Fibroblast of lung (primary cell): ENCODE measurements around the gene EFCAB14. TPM values are rescaled to one million over a fixed set of nuclear protein-coding genes. Genes with fewer than 3 reads are reported as not detected.
"Not testable (repeated sequence)": the region's sequence is repeated elsewhere in the genome, so short reads cannot be mapped to it uniquely, and the experiment has no call there.

Experiments used
- DNase-seq, 2 donors: peaks; one replicate each; pipeline versions ENCODE4 v3.0.0 to v3.0.0-alpha.2; 2010; ENCODE audit warnings: low read depth in 2 of 2
- H2AFZ ChIP-seq: 2 replicates; pipeline ENCODE4 v1.5.1; 2012; ENCODE audit warnings: low read length, control low read depth, inconsistent platforms
- H3K27ac ChIP-seq: 2 replicates; pipeline ENCODE4 v1.5.1; 2011; ENCODE audit warnings: low read length, control low read depth; ENCODE audit not compliant: insufficient read depth
- H3K27me3 ChIP-seq: 2 replicates; pipeline ENCODE4 v1.5.1; 2011; ENCODE audit warnings: mild to moderate bottlenecking, low read length; ENCODE audit not compliant: control insufficient read depth, insufficient read depth
- H3K36me3 ChIP-seq: 2 replicates; pipeline ENCODE4 v1.5.1; 2011; ENCODE audit warnings: low read length; ENCODE audit not compliant: control insufficient read depth, insufficient read depth
- H3K4me1 ChIP-seq: 2 replicates; pipeline ENCODE4 v1.5.1; 2011; ENCODE audit warnings: low read length; ENCODE audit not compliant: control insufficient read depth, insufficient read depth; ENCODE audit errors: extremely low read depth
- H3K4me2 ChIP-seq: 2 replicates; pipeline ENCODE4 v1.5.1; 2011; ENCODE audit warnings: low read length, control low read depth; ENCODE audit not compliant: insufficient read depth; ENCODE audit errors: extremely low read depth
- H3K4me3 ChIP-seq, 4 experiments: fragments of 200-600 bp in 1 of 4; sonication (generic) in 1 of 4; replicated peaks in 1 of 4; 2 replicates each; pipeline ENCODE4 v1.5.1; 2011 to 2016; ENCODE audit warnings: low read length in 4 of 4, low read depth in 3 of 4, mild to moderate bottlenecking in 3 of 4, control low read depth in 2 of 4, inconsistent platforms in 1 of 4, mixed read lengths in 1 of 4; ENCODE audit not compliant: insufficient read depth in 1 of 4; ENCODE audit errors: control extremely low read depth in 1 of 4
- H3K79me2 ChIP-seq: 2 replicates; pipeline ENCODE4 v1.5.1; 2012; ENCODE audit warnings: mild to moderate bottlenecking, low read length, inconsistent platforms; ENCODE audit not compliant: control insufficient read depth, insufficient read depth
- H3K9ac ChIP-seq: 2 replicates; pipeline ENCODE4 v1.5.1; 2011; ENCODE audit warnings: mild to moderate bottlenecking, low read length, control low read depth; ENCODE audit not compliant: insufficient read depth
- H3K9me3 ChIP-seq: 2 replicates; pipeline ENCODE4 v1.5.1; 2012; ENCODE audit warnings: low read depth, low read length; ENCODE audit not compliant: control insufficient read depth, insufficient read depth
- H4K20me1 ChIP-seq: 2 replicates; pipeline ENCODE4 v1.5.1; 2011; ENCODE audit warnings: low read length; ENCODE audit not compliant: control insufficient read depth, insufficient read depth; ENCODE audit errors: extremely low read depth
- EZH2 ChIP-seq: IDR thresholded peaks from 2 replicates; pipeline ENCODE4 v1.5.1; 2012; ENCODE audit warnings: low read length, control low read depth, mild to moderate bottlenecking; ENCODE audit errors: missing control alignments
- polyA plus RNA-seq, 2 donors: library from polyadenylated mRNA; depleted of rRNA in 1 of 2; stranded (reverse) in 1 of 2; unstranded in 1 of 2; fragments of >200 nt; gene quantifications; 2 replicates each; pipeline ENCODE4 v1.2.1, GENCODE V29; 2011 to 2012; ENCODE audit warnings: missing spikeins in 1 of 2
- total RNA-seq: library from RNA; depleted of rRNA; stranded (reverse); fragments of >200 nt; gene quantifications from 2 replicates; pipeline ENCODE4 v1.2.1, GENCODE V29; 2014
- TF ChIP-seq, protein P1 (sequence below), 2 donors: IDR thresholded peaks in 1 of 2; conservative IDR thresholded peaks in 1 of 2; 1 replicate in 1 of 2; 2 replicates in 1 of 2; pipeline ENCODE4 v1.5.1; 2011 to 2012; ENCODE audit warnings: low read length in 2 of 2, control low read depth in 1 of 2, inconsistent platforms in 1 of 2, low read depth in 1 of 2, mild to moderate bottlenecking in 1 of 2

The EFCAB14 gene
- total and polyA plus RNA-seq, 2 donors (not counting 1 experiment from before 2014, with no cell fraction given): 35.3 to 65.0 TPM

DNA sequence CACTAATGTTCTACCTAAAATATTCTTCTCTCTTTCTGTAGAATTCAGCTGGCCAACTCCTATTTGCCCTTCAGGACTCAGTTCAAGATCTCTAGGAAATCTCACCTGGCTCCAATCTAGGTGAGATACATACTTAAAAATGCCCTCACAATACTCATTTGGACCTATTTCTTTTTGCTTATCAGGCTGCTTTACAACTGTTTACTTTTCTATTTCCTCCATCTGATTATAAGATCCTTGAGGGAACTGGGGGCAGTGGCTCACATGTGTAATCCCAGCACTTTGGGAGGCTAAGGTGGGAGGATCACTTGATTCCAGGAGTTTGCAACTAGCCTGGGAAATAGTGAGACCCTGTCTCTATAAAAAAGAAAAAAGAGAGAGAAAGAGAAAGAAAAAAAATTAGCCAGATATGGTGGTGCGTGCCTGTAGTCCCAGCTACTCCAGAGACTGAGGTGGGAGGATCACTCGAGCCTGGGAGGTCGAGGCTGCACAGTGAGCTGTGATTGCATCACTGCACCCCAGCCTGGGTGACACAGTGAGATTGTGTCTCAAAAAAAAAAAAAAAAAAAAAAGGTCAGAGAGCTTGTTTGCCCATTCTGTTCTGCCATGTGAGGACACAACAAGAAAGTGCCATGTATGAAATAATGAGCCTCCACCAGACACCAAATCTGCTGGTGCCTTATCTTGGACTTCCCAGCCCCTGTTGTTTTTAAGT is 14.8 kb downstream of the EFCAB14 start:
- no peaks in the 10 kb centered on the region for H3K9me3 ChIP-seq
- no peak for DNase-seq
- no peak overlapping the region for H3K27ac ChIP-seq
- peaks cover 6% of the 10 kb centered on the region for H3K36me3 ChIP-seq
- TF ChIP-seq EZH2: no peak
- TF ChIP-seq, protein P1, sequence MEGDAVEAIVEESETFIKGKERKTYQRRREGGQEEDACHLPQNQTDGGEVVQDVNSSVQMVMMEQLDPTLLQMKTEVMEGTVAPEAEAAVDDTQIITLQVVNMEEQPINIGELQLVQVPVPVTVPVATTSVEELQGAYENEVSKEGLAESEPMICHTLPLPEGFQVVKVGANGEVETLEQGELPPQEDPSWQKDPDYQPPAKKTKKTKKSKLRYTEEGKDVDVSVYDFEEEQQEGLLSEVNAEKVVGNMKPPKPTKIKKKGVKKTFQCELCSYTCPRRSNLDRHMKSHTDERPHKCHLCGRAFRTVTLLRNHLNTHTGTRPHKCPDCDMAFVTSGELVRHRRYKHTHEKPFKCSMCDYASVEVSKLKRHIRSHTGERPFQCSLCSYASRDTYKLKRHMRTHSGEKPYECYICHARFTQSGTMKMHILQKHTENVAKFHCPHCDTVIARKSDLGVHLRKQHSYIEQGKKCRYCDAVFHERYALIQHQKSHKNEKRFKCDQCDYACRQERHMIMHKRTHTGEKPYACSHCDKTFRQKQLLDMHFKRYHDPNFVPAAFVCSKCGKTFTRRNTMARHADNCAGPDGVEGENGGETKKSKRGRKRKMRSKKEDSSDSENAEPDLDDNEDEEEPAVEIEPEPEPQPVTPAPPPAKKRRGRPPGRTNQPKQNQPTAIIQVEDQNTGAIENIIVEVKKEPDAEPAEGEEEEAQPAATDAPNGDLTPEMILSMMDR (conservative IDR thresholded peaks at IDR 0.05 in 1 of 2, IDR thresholded peaks at IDR 0.05 in 1 of 2; ENCODE audit: low read depth in 1 of 2, low read length in 2 of 2): no peak
- H4K20me1 ChIP-seq: peaks cover 2% of the 10 kb centered on the region
- H3K27me3 ChIP-seq: no peaks in the 10 kb centered on the region
- no peaks in the 10 kb centered on the region for H3K79me2 ChIP-seq
- no peak overlapping the region for H2AFZ ChIP-seq
- H3K4me3 ChIP-seq: no peak overlapping the region
- H3K4me2 ChIP-seq: no peak overlapping the region
- H3K9ac ChIP-seq: no peak overlapping the region
- no peaks in the 10 kb centered on the region for H3K4me1 ChIP-seq

DNA sequence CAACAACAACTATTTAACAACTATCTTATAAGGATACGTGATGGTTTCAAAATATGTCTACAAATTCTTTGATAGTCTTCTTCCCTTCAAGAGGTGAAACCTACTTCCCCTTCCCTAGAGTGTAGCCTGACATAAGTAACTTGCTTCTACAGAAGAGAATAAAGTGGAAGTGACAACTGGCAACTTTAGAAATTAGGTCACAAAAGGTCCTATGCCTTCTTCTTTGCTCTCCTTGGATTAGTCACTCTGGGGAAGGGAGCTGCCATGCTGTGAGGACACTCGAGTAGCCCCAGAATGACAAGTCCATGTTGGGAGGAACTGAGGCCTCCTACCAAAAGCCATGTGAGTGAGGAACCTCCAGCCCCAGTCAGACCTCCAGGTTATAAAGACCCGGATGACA is 19.2 kb downstream of the EFCAB14 start:
- no peaks in the 10 kb centered on the region for H4K20me1 ChIP-seq
- H3K36me3 ChIP-seq: no peaks in the 10 kb centered on the region
- H3K27me3 ChIP-seq: no peaks in the 10 kb centered on the region
- H3K4me2 ChIP-seq: no peak overlapping the region
- H3K9ac ChIP-seq: no peak overlapping the region
- no peak for DNase-seq
- no peaks in the 10 kb centered on the region for H3K4me1 ChIP-seq
- no peak overlapping the region for H3K4me3 ChIP-seq
- no peak for TF ChIP-seq EZH2
- TF ChIP-seq, protein P1 (conservative IDR thresholded peaks at IDR 0.05 in 1 of 2, IDR thresholded peaks at IDR 0.05 in 1 of 2; ENCODE audit: low read depth in 1 of 2, low read length in 2 of 2): no peak
- no peaks in the 10 kb centered on the region for H3K9me3 ChIP-seq
- no peak overlapping the region for H3K27ac ChIP-seq
- no peak overlapping the region for H2AFZ ChIP-seq
- no peaks in the 10 kb centered on the region for H3K79me2 ChIP-seq

DNA sequence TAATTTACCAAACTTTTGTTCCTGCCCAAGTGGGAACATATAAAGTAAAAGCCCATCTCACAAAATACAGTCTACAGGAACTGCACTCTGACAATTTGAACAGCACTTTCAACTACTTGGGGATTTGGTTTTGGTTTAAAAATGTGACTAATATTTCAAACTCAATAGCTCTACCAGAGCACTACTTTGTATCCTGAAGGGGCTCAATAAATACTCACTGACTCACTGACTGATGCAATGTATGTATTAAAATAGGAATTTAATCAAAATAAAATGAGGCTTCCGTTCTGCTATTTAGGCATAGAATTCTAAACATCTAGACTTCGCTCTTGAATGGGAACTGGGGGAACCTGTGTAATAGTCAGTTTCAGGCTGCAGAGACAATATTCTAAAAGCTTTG is 21.9 kb downstream of the EFCAB14 start:
- no peak overlapping the region for H3K4me3 ChIP-seq
- no peak for DNase-seq
- H2AFZ ChIP-seq: no peak overlapping the region
- no peaks in the 10 kb centered on the region for H3K79me2 ChIP-seq
- no peak for TF ChIP-seq EZH2
- TF ChIP-seq, protein P1 (conservative IDR thresholded peaks at IDR 0.05 in 1 of 2, IDR thresholded peaks at IDR 0.05 in 1 of 2; ENCODE audit: low read depth in 1 of 2, low read length in 2 of 2): no peak
- no peak overlapping the region for H3K4me2 ChIP-seq
- no peaks in the 10 kb centered on the region for H3K9me3 ChIP-seq
- H3K36me3 ChIP-seq: no peaks in the 10 kb centered on the region
- no peak overlapping the region for H3K27ac ChIP-seq
- H3K9ac ChIP-seq: no peak overlapping the region
- peaks cover 2% of the 10 kb centered on the region for H3K4me1 ChIP-seq
- no peaks in the 10 kb centered on the region for H4K20me1 ChIP-seq
- H3K27me3 ChIP-seq: no peaks in the 10 kb centered on the region

DNA sequence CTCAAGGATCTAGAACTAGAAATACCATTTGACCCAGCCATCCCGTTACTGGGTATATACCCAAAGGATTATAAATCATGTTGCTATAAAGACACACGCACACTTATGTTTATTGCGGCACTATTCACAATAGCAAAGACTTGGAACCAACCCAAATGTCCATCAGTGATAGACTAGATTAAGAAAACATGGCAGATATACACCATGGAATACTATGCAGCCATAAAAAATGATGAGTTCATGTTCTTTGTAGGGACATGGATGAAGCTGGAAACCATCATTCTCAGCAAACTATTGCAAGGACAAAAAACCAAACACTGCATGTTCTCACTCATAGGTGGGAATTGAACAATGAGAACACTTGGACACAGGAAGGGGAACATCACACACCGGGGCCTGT is 24.2 kb downstream of the EFCAB14 start:
- not testable (repeated sequence) for H3K27me3 ChIP-seq, H2AFZ ChIP-seq, H3K36me3 ChIP-seq

More for the DNA sequence above, 24.2 kb downstream of the EFCAB14 start:
- not testable (repeated sequence) for H3K4me2 ChIP-seq, H3K4me3 ChIP-seq, DNase-seq, H3K9me3 ChIP-seq, H3K9ac ChIP-seq, H3K27ac ChIP-seq, H3K4me1 ChIP-seq, H3K79me2 ChIP-seq, H4K20me1 ChIP-seq
